Subcutaneous abdominal adipose tissue (tissue), 5 donors: ENCODE results near the gene PRLHR.
"Not testable (repeated sequence)": the region's sequence is repeated elsewhere in the genome, so short reads cannot be mapped to it uniquely, and the experiment has no call there.

ENCODE experiments used
- H3K27ac ChIP-seq: one replicate; pipeline ENCODE4 v1.7.0; 2013; ENCODE audit warnings: low read depth, mild to moderate bottlenecking, inconsistent platforms, low read length, moderate library complexity
- H3K27me3 ChIP-seq, 5 donors: one replicate each; pipeline ENCODE4 v1.7.0; 2013; ENCODE audit warnings: low read length in 5 of 5, inconsistent platforms in 1 of 5; ENCODE audit not compliant: control insufficient read depth in 5 of 5, insufficient read depth in 4 of 5
- H3K36me3 ChIP-seq, 5 donors: one replicate each; pipeline ENCODE4 v1.7.0; 2013; ENCODE audit warnings: low read length in 5 of 5; ENCODE audit not compliant: control insufficient read depth in 5 of 5, insufficient read depth in 5 of 5
- H3K4me1 ChIP-seq, 5 donors: one replicate each; pipeline ENCODE4 v1.7.0; 2013; ENCODE audit warnings: low read length in 5 of 5, mild to moderate bottlenecking in 3 of 5, moderate library complexity in 1 of 5; ENCODE audit not compliant: control insufficient read depth in 5 of 5, insufficient read depth in 5 of 5
- H3K4me3 ChIP-seq, 5 donors: one replicate each; pipeline ENCODE4 v1.7.0; 2013; ENCODE audit warnings: low read length in 5 of 5, low read depth in 1 of 5
- H3K9ac ChIP-seq, 5 donors: one replicate each; pipeline ENCODE4 v1.7.0; 2013; ENCODE audit warnings: low read length in 5 of 5, mild to moderate bottlenecking in 4 of 5, moderate library complexity in 3 of 5
- H3K9me3 ChIP-seq, 5 donors: one replicate each; pipeline ENCODE4 v1.7.0; 2013; ENCODE audit warnings: low read length in 5 of 5; ENCODE audit not compliant: control insufficient read depth in 5 of 5
- donor health status: healthy.
- donor health status: healthy.
- donor health status: healthy.
- donor health status: healthy.
- donor health status: healthy.

PRLHR gene

DNA sequence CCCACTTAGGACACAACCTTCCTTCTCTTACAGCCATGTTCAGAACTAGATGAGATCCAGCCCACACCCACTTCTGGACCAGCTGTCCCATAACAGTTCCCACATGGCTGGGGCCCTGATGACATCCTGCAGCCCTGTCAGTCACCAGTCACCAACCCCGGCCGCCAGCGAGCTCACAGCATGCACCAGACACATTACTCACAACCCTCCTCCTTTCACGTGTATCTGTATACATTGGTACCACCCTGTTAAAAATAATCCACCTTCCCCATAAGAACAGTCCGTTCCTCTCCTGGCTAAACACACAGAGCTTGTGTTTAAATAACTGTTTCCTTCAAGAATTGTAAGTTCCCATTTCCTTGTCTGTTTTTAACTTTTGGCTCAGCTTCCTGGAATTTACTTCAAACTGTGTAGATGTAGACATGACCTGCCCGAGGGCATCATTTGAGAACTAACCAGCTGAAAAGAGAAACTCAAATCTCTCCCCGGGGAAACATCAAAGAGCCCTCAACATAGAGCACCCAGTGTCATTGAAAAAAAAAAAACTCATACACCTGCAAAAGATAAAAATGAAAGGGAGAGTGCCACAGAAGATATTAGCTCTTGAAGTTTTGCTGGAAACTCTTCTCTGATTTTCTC is 26.0 kb upstream of the PRLHR start:
- H3K27ac ChIP-seq, result no peak overlapping the region
- H3K36me3 ChIP-seq, result no peaks in the 10 kb centered on the region
- no peak overlapping the region for H3K4me3 ChIP-seq
- H3K9me3 ChIP-seq, result no peaks in the 10 kb centered on the region
- H3K27me3 ChIP-seq, result peaks cover 0 to 23% (median 9%) of the 10 kb centered on the region in 5 donors
- H3K4me1 ChIP-seq, result no peaks in the 10 kb centered on the region
- no peak overlapping the region for H3K9ac ChIP-seq

DNA sequence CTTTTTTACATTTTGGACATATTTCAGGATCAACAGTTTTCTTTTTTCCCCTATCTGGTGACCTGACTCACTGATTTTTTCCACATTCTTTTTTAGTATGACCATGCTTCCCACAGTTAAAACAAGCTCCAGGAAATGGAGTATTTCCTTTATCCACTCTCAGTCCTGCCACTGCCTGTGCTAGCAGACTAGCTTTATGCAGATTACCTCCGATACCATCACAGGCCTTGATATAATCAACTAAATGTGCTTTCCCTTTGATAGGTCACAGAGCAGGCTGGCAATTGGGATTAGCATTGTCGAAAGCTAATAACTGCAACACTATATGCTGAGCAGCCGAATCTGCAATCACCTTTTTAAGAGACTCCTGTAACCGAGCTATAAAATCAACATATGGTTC is 18.4 kb upstream of the PRLHR start:
- H3K9ac ChIP-seq, H3K36me3 ChIP-seq, H3K9me3 ChIP-seq, H3K27ac ChIP-seq, H3K4me3 ChIP-seq, H3K4me1 ChIP-seq: not testable (repeated sequence)
- H3K27me3 ChIP-seq, result peaks cover 0 to 11% (median 3%) of the 10 kb centered on the region in 5 donors

DNA sequence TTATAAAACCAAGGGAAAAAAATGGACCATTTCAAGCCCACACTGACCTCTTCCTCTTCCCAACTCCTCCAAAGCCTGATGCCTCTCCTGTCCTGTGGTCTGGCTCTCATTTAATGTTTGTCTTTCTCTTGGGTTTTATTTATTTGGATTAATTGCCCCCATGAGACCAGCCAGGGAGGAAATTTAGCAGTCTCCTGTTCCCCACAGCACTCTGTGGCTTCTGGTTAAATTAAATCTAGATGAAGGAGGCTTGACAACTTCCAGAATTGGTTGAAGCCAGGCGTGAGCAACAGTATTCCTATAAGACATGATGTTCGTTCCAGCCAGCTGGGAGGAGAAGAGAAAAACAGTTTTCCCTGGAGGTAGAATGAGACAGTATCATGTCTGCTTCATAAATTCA is 15.1 kb upstream of the PRLHR start:
- Histone ChIP-seq H3K4me1 (no peaks in the 10 kb centered on the region), H3K9me3 (peaks cover 3 to 18% (median 14%) of the 10 kb centered on the region in 5 donors), H3K27ac (no peak overlapping the region), H3K36me3 (no peaks in the 10 kb centered on the region), H3K27me3 (peaks cover 0 to 10% (median 7%) of the 10 kb centered on the region in 5 donors), H3K9ac (no peak overlapping the region), H3K4me3 (no peak overlapping the region)

DNA sequence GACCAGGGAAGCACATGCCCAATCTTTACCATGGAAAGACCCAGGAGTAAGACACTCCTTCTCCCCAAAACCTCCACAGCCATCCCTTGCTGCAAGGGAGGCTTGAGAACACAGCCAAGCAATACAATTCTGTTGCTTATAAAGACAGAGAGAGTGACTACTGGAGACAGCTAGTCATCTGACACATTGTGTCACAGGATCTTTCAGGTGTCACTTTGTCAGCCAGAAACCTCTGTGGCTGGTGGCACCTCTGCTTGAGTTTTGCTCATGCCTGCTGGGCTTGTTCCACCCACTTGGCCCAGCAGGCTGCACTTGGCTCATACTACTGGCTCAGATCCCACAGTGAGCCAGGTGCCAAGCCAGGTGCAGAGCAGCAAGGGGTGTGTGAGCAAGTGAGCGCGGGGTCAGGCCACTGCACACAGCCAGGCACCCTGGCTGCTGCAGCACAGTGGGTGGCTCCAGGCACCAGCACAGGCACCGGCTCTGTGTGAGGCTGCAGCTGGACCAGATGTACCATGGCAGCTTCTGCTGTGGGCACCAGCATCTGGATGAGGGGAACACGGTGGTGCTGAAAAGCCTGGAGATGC is 12.4 kb upstream of the PRLHR start:
- Histone ChIP-seq H3K9ac (no peak overlapping the region), H3K4me3 (no peak overlapping the region), H3K27me3 (peaks cover 0 to 8% (median 6%) of the 10 kb centered on the region in 5 donors), H3K36me3 (no peaks in the 10 kb centered on the region), H3K27ac (no peak overlapping the region), H3K9me3 (peaks cover 3 to 18% (median 14%) of the 10 kb centered on the region in 5 donors), H3K4me1 (no peaks in the 10 kb centered on the region)

DNA sequence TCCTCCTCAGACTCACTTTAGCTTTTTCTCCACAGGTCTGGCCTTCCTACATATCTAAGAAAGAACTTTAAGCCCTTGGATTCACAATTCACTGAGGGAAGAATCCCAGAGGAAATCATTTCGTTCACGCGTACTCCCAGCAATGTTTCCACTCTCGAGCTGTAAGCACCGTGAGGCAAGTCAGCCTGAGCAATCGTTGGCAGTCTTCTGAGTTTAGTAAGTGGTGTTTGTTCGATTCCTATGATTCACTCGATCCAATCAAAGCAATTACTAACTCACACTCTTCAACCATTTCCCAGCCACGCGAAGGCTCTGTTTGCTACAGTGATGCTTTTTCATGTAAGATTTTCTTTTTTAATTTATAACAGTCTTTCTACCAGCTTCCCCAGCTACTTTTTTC is 10.2 kb upstream of the PRLHR start:
- Histone ChIP-seq H3K4me1 (no peaks in the 10 kb centered on the region), H3K27me3 (peaks cover 0 to 8% (median 6%) of the 10 kb centered on the region in 5 donors), H3K27ac (no peak overlapping the region), H3K4me3 (no peak overlapping the region), H3K36me3 (no peaks in the 10 kb centered on the region), H3K9ac (no peak overlapping the region), H3K9me3 (peaks cover 3 to 18% (median 14%) of the 10 kb centered on the region in 5 donors)

DNA sequence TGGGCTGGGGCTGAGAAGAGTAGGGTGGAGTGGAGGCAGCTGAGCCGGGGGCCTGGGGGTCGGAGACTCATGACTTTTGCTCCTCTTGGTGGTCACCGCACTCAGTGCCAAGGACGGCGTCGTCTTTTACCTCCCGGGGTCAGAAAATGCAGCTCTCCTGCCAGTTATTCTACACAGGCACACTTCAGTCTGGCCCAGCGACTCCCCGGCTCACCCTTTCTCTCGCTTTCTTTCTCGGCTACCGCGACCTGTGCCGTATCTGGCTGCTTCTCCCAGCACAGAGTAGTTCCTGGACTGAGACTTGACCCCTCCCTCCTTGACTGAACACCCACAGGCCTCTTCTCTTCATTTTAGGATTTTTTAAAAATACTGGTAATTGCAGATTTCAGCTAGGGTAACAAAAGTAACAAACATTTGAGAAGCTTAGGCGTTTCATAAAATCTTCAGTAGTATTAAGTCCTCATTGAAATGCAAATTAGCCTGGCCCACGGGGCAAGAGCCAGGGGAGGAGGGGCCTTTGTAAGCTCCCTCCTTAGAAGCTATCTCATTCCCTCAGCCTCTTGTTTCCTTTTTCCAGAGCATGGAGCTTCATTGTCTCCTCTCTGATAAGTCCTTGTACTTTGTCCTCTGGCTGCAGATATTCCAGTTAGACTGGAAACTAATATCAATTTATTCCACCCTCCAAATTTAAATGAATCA is 1.1 kb upstream of the PRLHR start:
- peaks cover 0 to 14% (median 7%) of the 10 kb centered on the region in 5 donors for H3K4me1 ChIP-seq
- peaks cover 33 to 64% (median 47%) of the 10 kb centered on the region in 5 donors for H3K27me3 ChIP-seq
- H3K9ac ChIP-seq, result no peak overlapping the region
- H3K4me3 ChIP-seq, result no peak overlapping the region
- H3K36me3 ChIP-seq, result no peaks in the 10 kb centered on the region
- no peak overlapping the region for H3K27ac ChIP-seq
- H3K9me3 ChIP-seq, result peaks cover 0 to 10% (median 0%) of the 10 kb centered on the region in 5 donors

DNA sequence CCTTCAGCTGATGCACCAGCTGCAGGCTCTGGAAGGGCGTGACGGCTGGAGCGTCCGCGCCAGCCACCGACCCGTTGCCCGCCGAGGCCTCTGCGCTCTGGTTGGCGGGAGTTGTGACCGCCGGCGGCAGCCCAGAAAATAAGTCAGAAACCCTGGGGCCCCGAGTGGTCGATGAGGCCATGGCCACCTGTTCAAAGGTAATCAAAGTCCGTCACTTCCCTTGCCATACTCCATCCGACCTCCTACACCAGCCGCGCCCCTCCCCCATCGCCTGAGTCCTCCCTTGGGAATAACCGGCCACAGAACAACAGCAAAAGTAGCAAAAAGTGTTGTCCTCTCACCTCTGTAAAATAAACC is 406 bp downstream of the PRLHR start:
- Histone ChIP-seq H3K9me3 (peaks cover 0 to 10% (median 0%) of the 10 kb centered on the region in 5 donors), H3K4me3 (no peak overlapping the region), H3K9ac (no peak overlapping the region), H3K27me3 (peaks cover 33 to 58% (median 47%) of the 10 kb centered on the region in 5 donors), H3K36me3 (no peaks in the 10 kb centered on the region), H3K27ac (no peak overlapping the region), H3K4me1 (peaks cover 0 to 14% (median 7%) of the 10 kb centered on the region in 5 donors)

DNA sequence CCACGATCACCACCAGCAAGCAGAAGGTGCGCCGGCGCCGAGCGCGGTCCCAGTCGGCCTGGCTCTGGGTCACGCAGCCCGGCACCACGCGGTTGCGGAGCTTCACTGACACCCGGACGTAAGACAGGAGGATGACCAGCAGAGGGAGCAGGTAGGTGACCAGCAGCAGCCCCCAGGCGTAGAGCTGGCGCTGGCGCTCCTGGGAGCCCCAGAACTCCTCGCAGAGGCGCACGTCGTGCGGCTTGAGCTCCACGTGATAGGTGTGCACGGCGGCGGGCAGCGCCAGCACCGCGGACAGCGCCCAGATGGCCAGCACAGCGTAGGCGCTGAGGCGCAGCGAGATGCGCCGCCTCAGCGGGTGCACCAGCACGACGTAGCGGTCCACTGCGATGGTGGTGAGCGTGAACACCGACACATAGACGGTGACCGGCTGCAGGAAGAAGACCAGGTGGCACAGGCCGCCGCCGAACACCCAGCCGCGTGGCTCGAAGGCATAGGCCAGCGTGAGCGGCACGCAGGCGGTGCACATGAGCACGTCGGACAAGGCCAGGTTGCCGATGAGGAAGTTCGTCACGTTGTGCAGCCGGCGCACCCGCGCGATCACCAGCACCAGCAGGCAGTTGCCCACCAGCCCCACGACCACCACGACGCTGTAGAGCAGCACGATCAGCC is 920 bp downstream of the PRLHR start:
- Histone ChIP-seq H3K9me3 (peaks cover 0 to 10% (median 0%) of the 10 kb centered on the region in 5 donors), H3K9ac (no peak overlapping the region), H3K4me3 (no peak overlapping the region), H3K4me1 (peaks cover 0 to 14% (median 7%) of the 10 kb centered on the region in 5 donors), H3K27ac (no peak overlapping the region), H3K27me3 (peaks cover 33 to 58% (median 47%) of the 10 kb centered on the region in 5 donors), H3K36me3 (no peaks in the 10 kb centered on the region)

DNA sequence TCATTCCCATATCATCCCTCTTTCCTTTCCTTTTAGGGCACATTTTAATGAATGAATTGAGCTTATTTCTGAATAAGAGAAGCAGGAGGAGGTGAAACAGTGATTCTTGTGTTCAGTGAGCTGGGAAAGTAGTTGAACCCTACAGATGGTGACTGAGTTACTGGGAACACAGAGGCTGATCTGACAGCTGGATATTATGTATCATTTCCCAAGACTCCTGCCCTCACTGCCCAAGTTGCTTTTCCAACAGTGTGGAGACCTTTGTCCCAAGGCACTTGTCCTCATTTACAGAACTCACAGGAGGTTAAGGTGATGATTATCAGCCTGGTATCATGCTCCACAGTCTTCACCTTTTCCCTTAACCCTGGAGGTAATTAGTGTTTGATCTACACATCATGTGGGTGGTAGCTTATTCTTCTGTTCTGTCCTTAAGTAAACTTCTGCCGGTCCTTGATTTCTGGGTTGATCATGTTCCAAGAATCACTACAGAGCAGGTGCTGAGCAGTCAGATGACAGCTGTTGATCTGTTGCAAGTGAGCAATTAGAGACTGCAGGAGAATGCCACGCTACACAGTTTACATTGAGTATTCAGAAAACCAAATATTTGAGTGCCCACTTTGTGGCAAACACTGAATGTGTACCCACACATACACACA is 2.6 kb downstream of the PRLHR start:
- H3K27me3 ChIP-seq, result peaks cover 33 to 61% (median 42%) of the 10 kb centered on the region in 5 donors

More for the DNA sequence above, 2.6 kb downstream of the PRLHR start:
- Histone ChIP-seq H3K27ac (no peak overlapping the region), H3K9me3 (peaks cover 0 to 10% (median 0%) of the 10 kb centered on the region in 5 donors), H3K4me1 (peaks cover 0 to 14% (median 7%) of the 10 kb centered on the region in 5 donors), H3K36me3 (no peaks in the 10 kb centered on the region), H3K4me3 (no peak overlapping the region), H3K9ac (no peak overlapping the region)
